ENCODE data around the gene MB. TPM values are rescaled to one million over a fixed set of nuclear protein-coding genes. Genes with fewer than 3 reads are reported as not detected.
"Not testable (repeated sequence)": the region's sequence is repeated elsewhere in the genome, so short reads cannot be mapped to it uniquely, and the experiment has no call there.

MB gene
- total and polyA plus RNA-seq, 3 donors from 2014 or later: 0.93 to 62.6 (median 2.2) TPM

- TF ChIP-seq, protein P1, sequence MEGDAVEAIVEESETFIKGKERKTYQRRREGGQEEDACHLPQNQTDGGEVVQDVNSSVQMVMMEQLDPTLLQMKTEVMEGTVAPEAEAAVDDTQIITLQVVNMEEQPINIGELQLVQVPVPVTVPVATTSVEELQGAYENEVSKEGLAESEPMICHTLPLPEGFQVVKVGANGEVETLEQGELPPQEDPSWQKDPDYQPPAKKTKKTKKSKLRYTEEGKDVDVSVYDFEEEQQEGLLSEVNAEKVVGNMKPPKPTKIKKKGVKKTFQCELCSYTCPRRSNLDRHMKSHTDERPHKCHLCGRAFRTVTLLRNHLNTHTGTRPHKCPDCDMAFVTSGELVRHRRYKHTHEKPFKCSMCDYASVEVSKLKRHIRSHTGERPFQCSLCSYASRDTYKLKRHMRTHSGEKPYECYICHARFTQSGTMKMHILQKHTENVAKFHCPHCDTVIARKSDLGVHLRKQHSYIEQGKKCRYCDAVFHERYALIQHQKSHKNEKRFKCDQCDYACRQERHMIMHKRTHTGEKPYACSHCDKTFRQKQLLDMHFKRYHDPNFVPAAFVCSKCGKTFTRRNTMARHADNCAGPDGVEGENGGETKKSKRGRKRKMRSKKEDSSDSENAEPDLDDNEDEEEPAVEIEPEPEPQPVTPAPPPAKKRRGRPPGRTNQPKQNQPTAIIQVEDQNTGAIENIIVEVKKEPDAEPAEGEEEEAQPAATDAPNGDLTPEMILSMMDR (IDR thresholded peaks at IDR 0.05): peak in 2 of 3 experiments; percentile 13 to 52
- no peak for TF ChIP-seq POLR2A (IDR thresholded peaks at IDR 0.05)
- no peaks in the 10 kb centered on the region for H3K36me3 ChIP-seq (ENCODE audit: low read depth, missing control alignments)
- H3K9me3 ChIP-seq: no peaks in the 10 kb centered on the region
- intact Hi-C loops (cut with DNase I; ENCODE audit: low total_unique reads): loop anchor here (10.0 kb wide), 1 partner anchor 287 kb away; no protein-coding TSS in a partner anchor
- peaks cover 10% of the 10 kb centered on the region for H3K4me1 ChIP-seq
- H3K27me3 ChIP-seq: no peaks in the 10 kb centered on the region
- H3K27ac ChIP-seq: peak overlapping the region; percentile 50 to 78
- peak; percentile 91 for DNase-seq
- H3K4me3 ChIP-seq: peak overlapping the region; percentile 52 to 68
- 0 to 13% methylated on average over 15 to 21 of the region's 21 CpGs for WGBS, 2 donors
These were observed 10.3 kb upstream of the MB start for GRCh38 chr22:35627267-35628041.

DNA sequence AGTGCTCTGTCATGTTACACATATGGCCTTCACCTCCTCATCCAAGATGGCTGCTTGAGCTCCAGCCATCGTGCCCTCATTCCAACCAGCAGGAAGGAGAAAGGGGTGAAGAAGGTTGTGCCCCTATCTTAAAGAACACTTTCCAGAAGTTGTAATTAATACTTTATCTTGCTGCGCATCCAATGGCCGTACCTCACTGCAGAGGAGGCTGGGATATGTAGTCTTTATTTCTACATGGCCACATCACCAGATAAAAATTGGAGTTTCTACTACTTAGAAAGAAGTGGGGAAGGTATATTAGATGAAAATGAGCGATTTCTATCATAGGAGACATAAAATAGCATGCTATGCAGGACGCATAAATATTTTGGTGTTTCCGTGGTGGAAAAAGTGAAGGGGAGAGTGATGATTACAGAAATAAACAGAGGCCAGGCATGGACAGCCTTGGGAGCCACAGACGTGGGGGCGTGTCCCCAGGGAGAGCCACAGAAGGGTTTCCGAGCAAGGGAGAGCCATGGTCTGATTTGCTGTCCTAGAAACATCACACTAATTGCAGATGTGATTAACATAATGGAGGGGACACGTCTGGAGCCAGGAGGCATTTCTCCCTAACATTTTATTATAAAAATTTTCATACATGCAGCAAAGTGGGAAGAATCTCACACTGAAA lies 8.8 kb upstream of the MB start:
- intact Hi-C loops (cut with DNase I; ENCODE audit: low total_unique reads): loop anchor here (10.0 kb wide), 1 partner anchor 289 kb away; no protein-coding TSS in a partner anchor
- WGBS, 2 donors: 52 to 54% methylated on average over 10 of the region's 10 CpGs
- TF ChIP-seq POLR2A (IDR thresholded peaks at IDR 0.05): no peak
- TF ChIP-seq, protein P1 (IDR thresholded peaks at IDR 0.05): no peak
- Histone ChIP-seq H3K4me1 (peaks cover 15% of the 10 kb centered on the region), H3K27ac (no peak overlapping the region), H3K4me3 (no peak overlapping the region), H3K36me3 (ENCODE audit: low read depth, missing control alignments) (no peaks in the 10 kb centered on the region), H3K9me3 (no peaks in the 10 kb centered on the region), H3K27me3 (no peaks in the 10 kb centered on the region)
- no peak for DNase-seq

DNA sequence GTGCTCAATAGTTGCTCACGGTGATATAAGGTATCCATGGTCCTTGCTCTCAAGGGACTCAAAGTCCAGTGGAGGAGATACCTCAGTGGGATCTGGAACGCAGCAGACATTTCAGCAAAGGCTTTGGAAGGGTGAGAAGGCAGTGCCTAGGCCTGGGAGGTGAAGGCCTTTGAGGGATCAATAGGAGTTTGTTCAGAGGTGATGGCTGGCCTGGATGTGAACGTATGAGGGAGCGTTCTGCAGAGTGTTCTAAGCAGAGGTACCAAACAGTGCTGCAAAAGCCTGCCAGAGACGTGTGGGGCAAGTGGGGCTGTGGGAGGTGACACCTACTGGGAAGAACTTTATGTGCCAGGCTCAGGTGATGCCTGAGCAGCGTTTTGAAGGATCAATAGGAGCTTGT lies 7.4 kb upstream of the MB start:
- WGBS, 2 donors: 89 to 92% methylated on average over 6 of the region's 6 CpGs
- no peak overlapping the region for H3K27ac ChIP-seq
- H3K9me3 ChIP-seq: no peaks in the 10 kb centered on the region
- H3K4me3 ChIP-seq: no peak overlapping the region
- H3K27me3 ChIP-seq: no peaks in the 10 kb centered on the region
- DNase-seq: no peak
- no peak for TF ChIP-seq POLR2A (IDR thresholded peaks at IDR 0.05)
- TF ChIP-seq, protein P1 (IDR thresholded peaks at IDR 0.05): no peak
- intact Hi-C loops (cut with DNase I; ENCODE audit: low total_unique reads): loop anchor here (10.0 kb wide), 1 partner anchor 290 kb away; no protein-coding TSS in a partner anchor
- no peaks in the 10 kb centered on the region for H3K36me3 ChIP-seq (ENCODE audit: low read depth, missing control alignments)
- peaks cover 14% of the 10 kb centered on the region for H3K4me1 ChIP-seq

DNA sequence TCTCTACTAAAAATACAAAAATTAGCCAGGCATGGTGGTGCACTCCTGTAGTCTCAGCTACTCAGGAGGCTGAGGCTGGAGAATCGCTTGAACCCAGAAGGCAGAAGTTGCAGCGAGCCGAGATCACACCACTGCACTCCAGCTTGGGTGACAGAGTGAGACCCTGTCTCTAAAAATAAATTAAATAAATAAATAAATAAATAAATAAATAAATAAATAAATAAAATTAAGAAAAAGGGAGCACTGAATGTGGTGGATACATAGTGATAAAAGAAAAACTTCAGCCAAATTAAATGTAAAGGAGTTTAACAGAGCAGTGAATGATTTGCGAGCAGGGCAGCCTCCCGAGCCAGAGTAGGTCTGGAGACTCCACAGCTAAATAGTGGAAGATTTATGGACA lies 6.8 kb upstream of the MB start:
- intact Hi-C loops (cut with DNase I; ENCODE audit: low total_unique reads): loop anchor here (10.0 kb wide), 1 partner anchor 291 kb away; no protein-coding TSS in a partner anchor
- 92 to 94% methylated on average over 5 of the region's 5 CpGs for WGBS, 2 donors

GRCh38 chr22:35622191-35622913 lies 5.2 kb upstream of the MB start:
- intact Hi-C loops (cut with DNase I; ENCODE audit: low total_unique reads): loop anchor here (10.0 kb wide), 1 partner anchor 292 kb away; no protein-coding TSS in a partner anchor
- no peak overlapping the region for H3K4me3 ChIP-seq
- peak; percentile 38 for DNase-seq
- H3K27me3 ChIP-seq: no peaks in the 10 kb centered on the region
- H3K36me3 ChIP-seq (ENCODE audit: low read depth, missing control alignments): no peaks in the 10 kb centered on the region
- H3K9me3 ChIP-seq: no peaks in the 10 kb centered on the region
- WGBS, 2 donors: 75% methylated on average over 7 to 9 of the region's 9 CpGs
- H3K27ac ChIP-seq: no peak overlapping the region
- H3K4me1 ChIP-seq: peaks cover 8% of the 10 kb centered on the region
- TF ChIP-seq, protein P1 (IDR thresholded peaks at IDR 0.05): no peak
- no peak for TF ChIP-seq POLR2A (IDR thresholded peaks at IDR 0.05)

More for the DNA sequence above, 6.8 kb upstream of the MB start:
- H3K27me3 ChIP-seq; H3K36me3 ChIP-seq (ENCODE audit: low read depth, missing control alignments); H3K27ac ChIP-seq; H3K4me3 ChIP-seq; DNase-seq; H3K9me3 ChIP-seq: not testable (repeated sequence)
- H3K4me1 ChIP-seq: peaks cover 12% of the 10 kb centered on the region

All from testis (tissue), 3 donors.